GM21786 (cell line): ENCODE data around the gene KCNJ1.

Source experiments
- ATAC-seq: cut with Tn5 transposase; IDR thresholded peaks from one replicate; pipeline ENCODE4 v1.9.1; 2021; ENCODE audit not compliant: unreplicated experiment

Gene KCNJ1

GRCh38 chr11:128790196-128790595 is 76.9 kb downstream of the KCNJ1 start:
- no peak for ATAC-seq

- no peak for ATAC-seq
Observed at GRCh38 chr11:128789497-128790150, 77.5 kb downstream of the KCNJ1 start.
